GM19324 (cell line): ENCODE data around the gene KIAA1671.

Source experiments
- ATAC-seq: cut with Tn5 transposase; IDR thresholded peaks from one replicate; pipeline ENCODE4 v1.9.1; 2021; ENCODE audit warnings: mild to moderate bottlenecking, moderate library complexity; ENCODE audit not compliant: unreplicated experiment, low FRiP score

The KIAA1671 gene

DNA sequence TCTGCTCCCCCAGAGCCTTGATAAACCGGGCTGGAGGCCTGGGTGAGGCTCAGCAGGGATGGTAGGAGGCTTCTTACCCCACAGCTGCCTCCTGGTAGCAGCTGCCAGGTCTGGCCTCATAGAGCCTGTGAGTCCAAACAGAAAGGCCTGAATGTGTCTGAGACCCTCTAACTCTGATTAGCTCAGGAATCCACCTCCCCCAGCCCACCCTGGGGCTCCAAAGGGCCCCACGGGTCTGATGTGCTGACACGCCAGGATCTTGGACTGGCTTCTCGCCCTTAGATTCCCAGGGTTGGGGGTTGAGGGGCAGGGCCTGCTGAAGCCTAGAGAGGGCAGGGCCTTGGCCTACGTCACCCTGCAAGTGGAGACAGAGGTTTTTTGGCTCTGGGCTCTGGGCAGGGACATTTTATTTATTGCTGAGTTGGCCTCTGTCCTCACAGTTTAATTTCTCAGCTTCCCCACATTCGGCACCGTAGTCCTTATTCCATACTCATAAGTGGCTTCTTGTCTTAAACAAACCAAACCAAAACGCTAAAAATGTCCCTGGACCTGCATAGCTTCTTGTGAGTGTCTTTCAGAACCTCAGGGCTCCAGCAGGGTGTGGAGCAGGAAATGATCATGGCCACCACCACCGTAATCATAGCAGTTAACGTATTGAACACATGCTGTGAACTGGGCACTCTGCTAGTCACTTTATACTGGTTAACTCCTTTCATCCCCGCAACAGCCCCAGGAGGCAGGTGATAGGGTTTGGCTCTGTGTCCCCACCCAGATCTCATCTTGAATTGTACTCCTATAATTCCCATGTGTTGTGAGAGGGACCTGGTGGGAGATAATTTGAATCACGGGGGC lies 25.1 kb downstream of the KIAA1671 start:
- no peak for ATAC-seq

GRCh38 chr22:24978308-24978707 lies 25.8 kb downstream of the KIAA1671 start:
- no peak for ATAC-seq

GRCh38 chr22:24981066-24981465 lies 28.6 kb downstream of the KIAA1671 start:
- ATAC-seq: no peak

DNA sequence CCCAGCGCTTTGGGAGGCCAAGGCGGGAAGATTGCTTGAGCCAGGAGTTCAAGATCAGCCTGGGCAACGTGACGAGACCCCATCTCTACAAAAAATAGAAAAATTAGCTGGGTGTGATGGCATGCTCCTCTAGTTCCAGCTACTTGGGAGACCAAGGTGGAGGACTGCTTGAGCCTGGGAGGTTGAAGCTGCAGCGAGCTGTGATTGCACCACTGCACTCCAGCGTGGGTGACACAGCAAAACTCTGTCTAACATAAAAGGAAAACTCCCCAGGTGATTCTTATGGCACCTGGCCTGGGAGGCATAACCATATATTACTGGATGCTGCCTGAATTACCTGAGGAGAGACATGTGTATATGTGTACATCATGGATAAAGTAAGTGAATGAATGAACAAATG lies 29.1 kb downstream of the KIAA1671 start:
- no peak for ATAC-seq

DNA sequence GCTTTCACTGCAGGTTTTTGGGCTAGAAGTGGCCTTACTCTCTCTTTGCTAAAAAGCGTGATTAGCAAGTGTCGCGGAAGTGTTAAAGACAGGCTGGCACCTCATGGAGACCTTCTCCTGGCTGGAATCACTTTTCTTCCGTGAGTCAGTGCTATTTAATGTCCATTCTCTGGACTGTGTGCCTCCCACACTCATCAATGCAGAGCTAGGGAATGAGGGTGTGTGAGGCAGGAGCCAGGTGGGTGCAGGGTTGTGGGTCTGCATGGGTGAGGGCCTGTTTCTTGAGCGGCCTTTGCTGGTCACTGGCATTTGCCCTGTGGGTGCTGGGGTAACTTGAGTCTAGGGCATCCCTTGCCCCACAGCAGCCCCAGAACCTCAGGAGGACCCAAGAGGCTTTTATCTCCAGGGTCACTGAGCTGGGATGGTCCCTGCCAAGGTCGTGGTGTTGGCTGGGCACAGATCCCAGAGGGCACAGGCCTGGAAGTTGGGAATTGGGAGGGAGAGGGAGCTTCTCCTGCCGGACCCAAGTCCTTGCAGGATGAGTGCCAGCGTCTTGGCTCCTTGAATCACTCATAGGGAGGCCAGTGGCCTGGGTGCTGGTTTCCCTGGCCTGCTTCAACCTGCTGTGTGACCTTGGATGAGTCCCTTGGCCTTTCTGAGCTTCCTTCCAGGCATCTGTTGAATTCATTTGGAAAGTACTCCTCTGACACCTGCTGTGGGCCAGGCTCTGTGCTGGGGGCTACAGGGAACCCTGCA lies 30.0 kb downstream of the KIAA1671 start:
- ATAC-seq: no peak

- ATAC-seq: no peak
Measured at GRCh38 chr22:24983151-24983550, 30.6 kb downstream of the KIAA1671 start.

DNA sequence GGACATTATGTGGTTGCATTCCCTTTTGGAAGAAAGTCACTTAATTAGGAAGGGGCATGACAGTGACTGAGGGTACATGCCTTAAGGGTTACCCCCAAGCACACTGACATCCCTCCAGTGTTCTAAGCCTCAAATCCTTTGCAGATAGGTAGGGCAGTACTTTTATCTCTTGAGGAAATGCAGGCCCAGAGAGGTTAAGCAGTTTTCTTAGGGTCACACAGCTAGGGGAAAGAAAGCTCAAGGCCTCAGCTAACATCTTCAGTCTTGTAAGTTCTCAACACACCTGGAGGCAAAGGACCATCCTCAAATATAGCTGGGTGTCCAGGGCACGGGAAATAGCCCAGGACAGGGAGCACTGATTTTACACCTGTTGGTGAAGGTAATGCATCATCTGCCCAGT lies 31.6 kb downstream of the KIAA1671 start:
- no peak for ATAC-seq

GRCh38 chr22:24985826-24986214 lies 33.3 kb downstream of the KIAA1671 start:
- ATAC-seq: no peak

DNA sequence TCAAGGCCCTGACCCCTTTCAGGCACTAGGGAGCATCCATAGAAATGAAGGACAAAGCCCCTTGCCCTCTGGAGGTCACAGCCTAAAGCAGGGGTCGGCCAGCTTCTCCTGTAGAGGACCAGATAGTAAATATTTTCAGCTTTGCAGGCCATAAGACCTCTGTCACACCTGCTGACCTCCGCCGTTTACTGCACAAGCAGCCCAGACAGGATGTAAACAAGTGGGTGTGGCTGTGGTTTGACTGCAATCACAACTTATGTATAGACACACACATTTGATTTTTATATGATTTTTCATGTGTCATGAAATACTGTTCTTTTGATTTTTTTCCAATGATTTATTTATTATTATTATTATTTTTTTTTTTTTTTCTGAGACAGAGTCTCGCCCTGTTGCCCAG lies 34.3 kb downstream of the KIAA1671 start:
- no peak for ATAC-seq

DNA sequence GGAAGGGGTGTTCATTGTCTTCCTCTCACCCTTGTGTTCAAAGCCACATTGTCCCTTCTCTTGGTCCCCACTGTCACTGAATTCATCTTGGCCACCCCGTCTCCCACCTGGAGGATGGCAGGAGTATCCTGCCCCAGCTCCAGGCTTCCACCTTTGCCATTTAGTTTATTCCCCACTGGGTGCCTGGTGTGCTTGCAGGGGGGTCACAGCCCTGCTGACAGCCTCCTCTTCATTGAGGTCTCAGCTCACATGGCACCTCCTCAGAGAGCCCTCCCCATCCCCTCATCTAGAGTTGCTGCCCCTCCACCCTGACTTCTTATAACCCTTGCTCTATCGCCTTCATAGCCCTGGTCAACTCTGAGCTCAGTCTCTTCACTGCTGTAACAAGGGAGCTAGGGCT lies 36.6 kb downstream of the KIAA1671 start:
- no peak for ATAC-seq

- ATAC-seq: no peak
Measured at GRCh38 chr22:24989541-24989951, 37.0 kb downstream of the KIAA1671 start.

- no peak for ATAC-seq
Measured at GRCh38 chr22:24990344-24990905, 37.9 kb downstream of the KIAA1671 start.

GRCh38 chr22:24992946-24993345 lies 40.4 kb downstream of the KIAA1671 start:
- no peak for ATAC-seq

DNA sequence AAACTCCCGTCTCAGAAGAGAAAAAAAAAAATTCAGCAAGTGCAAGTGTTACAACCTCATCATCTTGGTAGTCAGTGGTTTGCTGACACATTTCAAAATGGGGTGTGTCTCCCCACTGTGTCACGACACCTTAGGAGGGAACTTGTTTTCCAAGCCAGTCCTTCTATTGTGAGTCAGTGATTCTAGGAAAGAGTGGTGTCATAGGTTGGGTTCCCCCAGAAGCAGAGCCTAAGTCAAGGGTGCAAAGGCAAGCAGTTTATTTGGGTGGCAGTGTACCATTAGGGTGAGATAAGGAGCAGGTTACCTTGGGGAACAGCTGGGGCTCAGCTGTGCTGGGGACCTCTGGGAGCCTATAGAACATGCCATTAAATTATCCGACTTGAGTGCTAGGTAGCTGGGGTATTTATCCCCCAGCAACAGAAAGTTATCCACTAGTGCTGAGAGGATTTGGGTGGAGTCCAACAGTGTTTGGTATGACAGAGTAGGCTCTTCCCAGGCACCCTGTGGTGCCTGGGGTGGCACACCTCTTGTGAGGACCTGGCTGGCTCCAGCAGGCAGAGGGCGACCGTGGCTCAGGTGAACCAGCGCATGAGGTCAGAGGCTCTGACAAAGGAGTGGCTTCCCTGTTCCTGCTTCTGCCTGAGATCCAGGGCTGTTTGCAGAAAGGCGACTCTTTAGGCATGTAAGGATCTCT lies 41.7 kb downstream of the KIAA1671 start:
- no peak for ATAC-seq

GRCh38 chr22:24995649-24996180 lies 43.2 kb downstream of the KIAA1671 start:
- no peak for ATAC-seq

DNA sequence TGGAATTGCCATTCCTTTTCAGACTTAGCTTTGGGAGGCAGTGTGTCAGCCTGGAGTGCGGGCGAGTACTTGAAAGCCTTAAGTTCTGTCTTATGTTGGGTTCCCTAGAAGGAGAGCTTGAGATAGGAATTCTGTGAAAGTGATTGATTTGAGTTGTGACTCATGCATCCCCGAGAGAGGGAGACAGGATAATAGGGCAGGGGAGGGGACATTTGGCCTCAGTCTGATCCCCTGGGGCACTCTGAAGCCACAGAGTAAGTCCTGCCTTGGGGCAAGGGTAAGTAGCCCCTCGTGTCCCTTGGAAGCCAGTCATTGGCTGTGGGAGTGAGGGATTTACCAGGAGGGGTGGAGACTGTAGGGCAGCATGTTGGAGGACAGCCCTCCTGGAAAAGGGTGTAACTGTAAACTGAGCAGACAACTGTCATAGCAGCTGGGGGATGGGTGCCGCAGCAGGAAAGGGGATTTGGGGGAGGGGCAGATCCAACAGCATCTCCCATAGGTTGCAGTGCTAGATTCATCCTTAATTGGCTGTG lies 44.0 kb downstream of the KIAA1671 start:
- ATAC-seq: no peak

DNA sequence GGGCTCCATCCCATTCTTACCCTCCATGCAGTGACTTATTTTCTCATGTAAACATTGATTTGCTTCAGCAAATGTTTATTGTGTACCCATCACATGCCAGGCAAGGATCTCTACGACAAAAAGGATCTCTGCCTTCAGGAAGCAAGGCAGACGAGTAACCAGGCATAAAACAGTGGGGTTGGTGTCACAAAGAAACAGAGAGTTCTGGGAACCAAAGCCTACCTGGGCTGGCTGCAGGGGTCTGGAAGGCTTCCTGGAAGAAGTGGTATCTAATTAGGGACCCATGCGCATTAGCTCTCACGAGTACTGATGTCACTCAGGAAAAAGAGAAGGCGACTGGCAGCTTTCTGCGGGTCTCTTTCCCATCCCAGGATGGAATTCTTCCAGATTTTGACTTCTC lies 44.5 kb downstream of the KIAA1671 start:
- no peak for ATAC-seq

DNA sequence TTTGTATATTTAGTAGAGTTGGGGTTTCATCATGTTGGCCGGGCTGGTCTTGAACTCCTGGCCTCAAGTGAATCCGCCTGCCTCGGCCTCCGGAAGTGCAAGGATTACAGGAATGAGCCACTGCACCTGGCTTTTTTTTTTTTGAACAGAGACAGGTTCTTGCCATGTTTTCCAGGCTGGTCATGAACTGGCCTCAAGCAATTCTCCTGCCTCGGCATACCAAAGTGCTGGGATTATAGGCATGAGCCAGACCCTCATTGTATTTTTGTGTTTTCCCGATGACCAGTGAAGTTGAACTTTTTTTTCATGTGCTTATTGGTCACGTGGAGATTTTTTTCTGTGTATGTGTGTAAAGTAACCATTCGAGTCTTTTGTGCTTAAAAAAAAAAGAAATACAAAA lies 48.2 kb downstream of the KIAA1671 start:
- ATAC-seq: no peak

DNA sequence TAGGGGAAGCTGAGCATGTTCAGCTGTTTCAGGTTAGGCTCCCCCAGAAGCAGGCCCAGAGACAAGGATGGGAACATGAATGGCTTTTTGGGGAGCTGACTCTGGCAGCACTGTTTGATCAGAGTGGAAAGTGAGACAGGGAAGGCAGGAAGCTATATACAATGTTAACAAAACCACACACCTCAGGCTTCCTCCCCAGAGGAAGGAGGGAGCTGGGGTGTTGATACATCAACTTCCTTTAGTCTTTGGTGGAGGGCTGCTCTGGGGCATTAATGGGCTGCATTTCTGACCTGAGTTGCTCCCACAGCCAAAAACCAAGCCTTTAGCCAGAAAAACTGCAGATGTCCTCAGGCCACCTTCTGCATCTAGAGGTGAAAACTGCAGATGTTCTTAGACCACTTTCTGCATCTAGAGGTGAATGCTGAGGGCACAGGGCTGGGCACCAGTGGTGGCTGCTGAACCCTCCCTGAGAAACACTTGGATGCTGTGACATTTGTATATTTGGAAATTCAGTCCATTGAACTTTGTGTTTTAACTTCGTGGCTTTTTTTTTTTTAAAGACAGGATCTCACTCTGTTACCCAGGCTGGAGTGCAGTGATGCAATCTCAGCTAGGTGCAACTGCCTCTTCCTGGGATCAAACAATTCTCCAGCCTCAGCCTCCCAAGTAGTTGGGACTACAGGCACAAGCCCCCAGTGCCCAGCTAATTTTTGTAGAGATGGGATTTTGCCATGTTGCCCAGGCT lies 49.9 kb downstream of the KIAA1671 start:
- no peak for ATAC-seq

GRCh38 chr22:25006354-25006753 lies 53.8 kb downstream of the KIAA1671 start:
- ATAC-seq: no peak
